Measurements from ENCODE around the gene ARHGEF17.

Gene ARHGEF17

DNA sequence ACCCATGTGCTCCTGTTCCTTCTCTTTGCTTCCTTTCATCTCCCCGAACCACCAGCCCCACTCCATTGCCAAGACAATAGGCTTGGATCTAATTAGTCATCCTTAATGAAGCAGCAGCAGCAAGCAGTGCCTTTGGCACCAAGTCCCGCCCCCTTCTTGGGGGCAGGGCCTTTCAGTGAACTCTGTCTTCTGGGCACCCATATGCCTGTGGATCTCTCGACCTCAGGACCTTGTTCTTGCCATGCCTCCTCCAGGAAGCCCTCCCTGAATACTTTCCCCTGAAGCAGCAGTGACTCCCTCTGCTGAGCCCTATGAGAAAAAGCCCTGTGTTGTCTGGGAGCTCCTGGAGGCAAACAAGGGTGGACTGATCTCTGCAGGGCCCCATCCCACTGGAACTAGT, 32.1 kb downstream of the ARHGEF17 start:
- no peak for DNase-seq (ENCODE audit: low read depth)
- H3K4me3 ChIP-seq (replicated peaks; ENCODE audit: low read depth, low read length), result no peak overlapping the region
- TF ChIP-seq, protein P1, sequence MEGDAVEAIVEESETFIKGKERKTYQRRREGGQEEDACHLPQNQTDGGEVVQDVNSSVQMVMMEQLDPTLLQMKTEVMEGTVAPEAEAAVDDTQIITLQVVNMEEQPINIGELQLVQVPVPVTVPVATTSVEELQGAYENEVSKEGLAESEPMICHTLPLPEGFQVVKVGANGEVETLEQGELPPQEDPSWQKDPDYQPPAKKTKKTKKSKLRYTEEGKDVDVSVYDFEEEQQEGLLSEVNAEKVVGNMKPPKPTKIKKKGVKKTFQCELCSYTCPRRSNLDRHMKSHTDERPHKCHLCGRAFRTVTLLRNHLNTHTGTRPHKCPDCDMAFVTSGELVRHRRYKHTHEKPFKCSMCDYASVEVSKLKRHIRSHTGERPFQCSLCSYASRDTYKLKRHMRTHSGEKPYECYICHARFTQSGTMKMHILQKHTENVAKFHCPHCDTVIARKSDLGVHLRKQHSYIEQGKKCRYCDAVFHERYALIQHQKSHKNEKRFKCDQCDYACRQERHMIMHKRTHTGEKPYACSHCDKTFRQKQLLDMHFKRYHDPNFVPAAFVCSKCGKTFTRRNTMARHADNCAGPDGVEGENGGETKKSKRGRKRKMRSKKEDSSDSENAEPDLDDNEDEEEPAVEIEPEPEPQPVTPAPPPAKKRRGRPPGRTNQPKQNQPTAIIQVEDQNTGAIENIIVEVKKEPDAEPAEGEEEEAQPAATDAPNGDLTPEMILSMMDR (IDR thresholded peaks at IDR 0.05; ENCODE audit: low read length, missing control alignments), result no peak

DNA sequence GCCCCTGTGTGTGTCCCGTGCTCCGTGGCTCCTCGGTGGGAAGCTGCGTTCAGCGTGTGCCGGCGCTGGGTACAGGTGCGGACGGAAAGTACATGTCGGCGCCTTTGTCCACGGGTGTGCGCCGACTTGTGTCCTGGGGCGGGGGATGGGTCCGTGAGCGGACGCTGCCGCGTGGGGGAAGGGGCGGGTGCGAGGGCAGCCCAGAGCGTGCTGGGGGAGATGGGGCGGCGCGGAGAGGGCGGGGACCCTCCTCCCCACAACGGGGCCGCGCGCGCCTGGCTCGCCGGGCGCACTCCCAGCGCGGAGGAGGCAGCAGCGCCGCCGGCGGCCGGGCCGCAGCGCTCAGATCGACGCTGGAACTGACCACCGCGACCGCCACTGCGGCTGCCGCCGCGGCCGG, 34.6 kb downstream of the ARHGEF17 start:
- TF ChIP-seq, protein P1 (IDR thresholded peaks at IDR 0.05; ENCODE audit: low read length, missing control alignments), result no peak
- DNase-seq (ENCODE audit: low read depth), result no peak
- no peak overlapping the region for H3K4me3 ChIP-seq (replicated peaks; ENCODE audit: low read depth, low read length)

DNA sequence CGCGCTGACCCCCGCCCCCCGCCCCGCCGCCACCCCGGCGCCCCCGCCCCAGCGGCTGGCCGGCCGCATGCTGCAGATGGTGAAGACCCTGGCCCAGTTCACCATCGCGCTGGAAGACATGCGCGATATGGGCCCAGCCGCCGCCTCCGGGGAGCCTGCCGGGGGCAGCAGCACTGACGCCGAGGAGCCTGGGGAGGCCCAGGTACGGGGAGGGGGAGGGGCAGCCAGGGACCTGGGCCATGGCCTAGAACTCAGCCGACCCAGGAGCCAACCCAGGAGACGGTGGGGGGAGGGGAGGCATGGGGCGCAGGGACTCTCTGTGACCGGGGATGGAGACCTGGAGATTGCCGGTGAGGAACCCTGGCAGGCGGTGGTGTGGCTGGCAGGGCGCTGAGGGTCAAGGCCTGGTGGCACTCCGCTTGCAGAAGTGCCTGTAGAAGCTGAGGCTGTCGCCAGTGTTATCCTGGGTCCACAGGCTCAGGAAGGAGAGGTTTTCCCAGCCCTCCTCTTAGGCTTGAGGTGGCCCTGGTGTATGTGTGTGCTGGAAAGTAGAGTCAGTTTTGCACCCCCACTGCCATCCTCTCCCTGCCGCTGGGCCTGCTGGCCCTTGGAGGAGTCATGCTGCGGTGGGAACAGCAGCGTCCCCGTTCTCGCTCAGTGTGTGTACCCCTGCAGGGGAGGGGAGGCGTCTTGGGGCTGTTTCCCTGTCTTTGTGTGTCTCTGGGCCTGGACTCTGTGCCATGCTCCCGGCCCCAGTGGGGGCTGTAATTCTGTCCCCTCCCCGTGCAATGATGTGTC, 35.2 kb downstream of the ARHGEF17 start:
- TF ChIP-seq, protein P1 (IDR thresholded peaks at IDR 0.05; ENCODE audit: low read length, missing control alignments), result no peak
- DNase-seq (ENCODE audit: low read depth), result no peak
- no peak overlapping the region for H3K4me3 ChIP-seq (replicated peaks; ENCODE audit: low read depth, low read length)

DNA sequence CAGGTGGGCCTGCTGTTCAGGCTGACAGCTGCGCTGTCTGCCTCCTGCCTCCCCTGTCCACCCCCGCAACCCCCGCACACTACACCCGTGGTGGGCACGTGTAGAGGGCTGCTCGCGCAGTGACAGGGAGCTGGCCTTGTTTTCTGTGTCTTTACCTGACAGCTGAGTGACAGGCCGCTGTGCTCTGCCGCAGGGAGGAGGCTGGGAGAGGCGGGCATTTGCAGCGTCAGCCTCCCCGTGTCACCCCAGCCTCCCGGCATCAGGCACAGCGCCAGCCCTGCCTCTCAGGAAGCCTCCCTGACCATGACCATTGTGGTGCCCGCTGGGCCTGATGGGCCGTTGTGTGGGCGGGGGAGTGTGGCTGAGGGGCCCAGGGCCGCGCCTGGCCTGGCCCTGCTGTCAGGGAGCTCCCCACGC, 36.1 kb downstream of the ARHGEF17 start:
- DNase-seq (ENCODE audit: low read depth), result no peak

DNA sequence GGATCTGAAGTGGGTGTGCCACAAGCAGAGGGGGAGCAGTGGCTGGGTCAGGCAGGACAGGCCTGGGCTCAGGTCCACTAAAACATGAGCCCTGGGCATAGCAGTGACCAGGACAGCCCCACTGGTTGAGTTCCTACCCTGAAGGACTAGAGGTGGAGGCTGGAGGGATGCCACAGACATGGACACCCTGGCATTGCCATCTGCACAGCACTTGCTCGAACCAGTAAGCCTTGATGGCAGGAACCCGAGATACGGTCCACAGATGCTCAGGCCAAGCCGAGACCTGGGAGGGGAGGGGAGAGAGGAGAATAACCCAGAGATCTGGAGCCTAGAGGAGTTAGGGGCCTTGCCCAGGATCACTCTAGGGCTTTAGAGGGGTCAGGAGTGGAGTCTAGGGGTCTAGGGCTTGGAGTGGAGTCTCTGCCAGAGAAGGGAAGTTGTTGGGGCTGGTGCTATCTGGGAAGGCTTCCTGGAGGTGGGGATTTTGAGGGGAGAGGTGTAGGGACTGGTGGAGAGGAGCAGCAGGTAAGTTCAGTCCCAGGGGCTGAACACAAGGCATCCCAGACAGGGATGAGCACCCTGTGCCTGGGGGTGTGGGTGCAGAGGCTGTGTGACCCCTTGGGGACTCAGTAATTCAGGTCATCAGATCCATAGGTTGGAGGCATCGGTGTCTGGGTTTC, 37.5 kb downstream of the ARHGEF17 start:
- DNase-seq (ENCODE audit: low read depth), result no peak
- no peak overlapping the region for H3K4me3 ChIP-seq (replicated peaks; ENCODE audit: low read depth, low read length)
- TF ChIP-seq, protein P1 (IDR thresholded peaks at IDR 0.05; ENCODE audit: low read length, missing control alignments), result no peak

More for the DNA sequence above, 36.1 kb downstream of the ARHGEF17 start:
- TF ChIP-seq, protein P1 (IDR thresholded peaks at IDR 0.05; ENCODE audit: low read length, missing control alignments), result no peak
- no peak overlapping the region for H3K4me3 ChIP-seq (replicated peaks; ENCODE audit: low read depth, low read length)

DNA sequence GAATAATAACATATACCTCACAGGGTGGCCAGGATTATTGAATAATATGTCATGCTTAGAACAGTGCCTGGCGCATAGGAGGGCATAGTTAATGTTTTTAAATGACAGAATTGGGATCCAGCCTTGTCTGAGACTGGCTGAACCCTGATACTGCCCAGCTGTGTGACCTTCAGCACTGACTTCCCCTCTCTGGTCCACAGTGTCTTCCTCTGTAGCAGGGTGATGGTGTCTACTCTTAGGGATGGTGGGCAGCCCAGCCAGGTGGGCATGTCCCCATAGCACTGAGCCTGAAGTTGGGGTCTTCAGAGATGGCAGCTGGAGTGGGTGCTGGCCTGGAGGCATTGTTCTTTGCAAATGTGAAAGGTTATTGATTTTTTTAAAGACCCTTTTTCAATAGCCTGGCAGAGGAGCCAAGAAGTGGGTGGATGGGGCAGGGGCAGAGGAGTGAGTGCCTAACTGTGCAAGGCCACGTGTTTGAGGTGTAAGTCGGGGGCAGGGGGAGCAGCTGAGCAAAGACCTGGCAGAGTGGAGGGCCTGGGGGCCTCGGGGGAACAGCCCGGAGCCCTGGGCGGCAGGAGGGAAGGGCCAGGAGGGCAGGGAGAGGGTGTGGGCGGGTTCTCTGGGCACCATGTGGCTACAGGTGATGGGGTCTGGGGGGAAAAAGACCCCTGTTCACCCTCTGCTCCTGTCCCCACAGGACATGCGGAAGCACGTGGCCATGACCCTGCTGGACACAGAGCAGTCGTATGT, 38.3 kb downstream of the ARHGEF17 start:
- H3K4me3 ChIP-seq (replicated peaks; ENCODE audit: low read depth, low read length), result no peak overlapping the region
- DNase-seq (ENCODE audit: low read depth), result no peak
- TF ChIP-seq, protein P1 (IDR thresholded peaks at IDR 0.05; ENCODE audit: low read length, missing control alignments), result no peak
